PC-3 (cell line): Measurements from ENCODE around the gene CD99L2. TPM values are rescaled to one million over a fixed set of nuclear protein-coding genes. Genes with fewer than 3 reads are reported as not detected.

Experiments
- ATAC-seq: fragments of 200-7000 bp; cut with Tn5 transposase; 2 replicates; pipeline ENCODE4 v1.9.1; 2020; ENCODE audit warnings: mild to moderate bottlenecking, moderate library complexity
- BruUV-seq: library from RNA; stranded (reverse); fragments of 400-500 nt; replicated peaks from 2 replicates; lab custom pipeline; 2021; lab: Mats Ljungman, UMichigan
- CTCF ChIA-PET: fragments of 300-600 bp; sonication (Branson Sonifier 250); formaldehyde crosslinking; loops from one replicate; lab custom pipeline; 2022; ENCODE audit warnings: antibody characterized with exemption; lab: Charles Lee
- POLR2A ChIA-PET: fragments of 300-600 bp; sonication (Branson Sonifier 250); formaldehyde crosslinking; loops from one replicate; lab custom pipeline; 2022; ENCODE audit warnings: antibody characterized with exemption; ENCODE audit not compliant: unreplicated experiment; lab: Charles Lee
- DNase-seq: peaks from one replicate; pipeline ENCODE4 v3.0.0-alpha.2; 2015
- H2AFZ ChIP-seq: fragments of 300-600 bp; sonication (generic); 2 replicates; pipeline ENCODE4 v1.6.0; 2016; ENCODE audit warnings: antibody characterized with exemption, low read length
- H3F3A ChIP-seq: fragments of 300-600 bp; sonication (generic); one replicate; pipeline ENCODE4 v1.6.0; 2017; ENCODE audit warnings: antibody characterized with exemption, low read length, control low read depth, mild to moderate bottlenecking; ENCODE audit not compliant: unreplicated experiment
- H3K27ac ChIP-seq: fragments of 300-600 bp; sonication (generic); 2 replicates; pipeline ENCODE4 v1.5.1; 2016; ENCODE audit warnings: mild to moderate bottlenecking, low read length
- H3K27me3 ChIP-seq: fragments of 300-600 bp; sonication (generic); 2 replicates; pipeline ENCODE4 v1.6.1; 2016; ENCODE audit warnings: low read length, mixed read lengths
- H3K36me3 ChIP-seq: fragments of 300-600 bp; sonication (generic); 2 replicates; pipeline ENCODE4 v1.6.1; 2016; ENCODE audit warnings: low read depth, mixed run types, low read length, mixed read lengths
- H3K4me1 ChIP-seq: fragments of 300-600 bp; sonication (generic); 2 replicates; pipeline ENCODE4 v1.5.1; 2016; ENCODE audit warnings: low read length; ENCODE audit not compliant: insufficient read depth
- H3K4me2 ChIP-seq: fragments of 300-600 bp; sonication (generic); 2 replicates; pipeline ENCODE4 v1.6.0; 2016; ENCODE audit warnings: low read length
- H3K4me3 ChIP-seq: fragments of 300-600 bp; sonication (generic); 2 replicates; pipeline ENCODE4 v1.5.1; 2016; ENCODE audit warnings: mild to moderate bottlenecking, low read length, mixed read lengths
- H3K79me2 ChIP-seq: fragments of 300-600 bp; sonication (generic); 2 replicates; pipeline ENCODE4 v1.6.1; 2017; ENCODE audit warnings: low read length, mixed read lengths
- H3K9ac ChIP-seq: fragments of 300-600 bp; sonication (generic); 2 replicates; pipeline ENCODE4 v1.6.0; 2016; ENCODE audit warnings: mild to moderate bottlenecking, low read length
- H3K9me2 ChIP-seq: fragments of 300-600 bp; sonication (generic); replicated peaks from 2 replicates; pipeline ENCODE4 v1.6.1; 2016; ENCODE audit warnings: mixed run types, low read length, mixed read lengths
- H3K9me3 ChIP-seq: fragments of 300-600 bp; sonication (generic); 2 replicates; pipeline ENCODE4 v1.6.1; 2016; ENCODE audit warnings: low read length, mixed read lengths
- H4K20me1 ChIP-seq: fragments of 300-600 bp; sonication (generic); 2 replicates; pipeline ENCODE4 v1.6.1; 2016; ENCODE audit warnings: low read length, mixed read lengths
- EZH2 ChIP-seq: fragments of 300-600 bp; sonication (generic); IDR thresholded peaks from one replicate; pipeline ENCODE4 v1.6.1; 2017; ENCODE audit warnings: antibody characterized with exemption, mild to moderate bottlenecking, low read length; ENCODE audit not compliant: unreplicated experiment
- EZH2phosphoT487 ChIP-seq: fragments of 300-600 bp; sonication (generic); IDR thresholded peaks from 2 replicates; pipeline ENCODE4 v1.6.1; 2018; ENCODE audit warnings: mild to moderate bottlenecking, antibody characterized with exemption, low read length, borderline replicate concordance
- intact Hi-C: fragments of 100-400 bp; cut with micrococcal nuclease; formaldehyde crosslinking; loops from 2 replicates; pipeline ENCODE4 v1.9.0; 2023
- total RNA-seq: library from RNA; depleted of rRNA; stranded (reverse); fragments of >200 nt; gene quantifications from 2 replicates; pipeline ENCODE4 v1.2.3, GENCODE V29; 2014
- TF ChIP-seq, protein P1 (sequence below): fragments of 300-600 bp; sonication (generic); conservative IDR thresholded peaks from 2 replicates; pipeline ENCODE4 v1.5.1; 2017; ENCODE audit warnings: antibody characterized with exemption, low read depth, mild to moderate bottlenecking, low read length

CD99L2 gene
- total RNA-seq, 1 experiment from 2014 or later, result 9.4 TPM

DNA sequence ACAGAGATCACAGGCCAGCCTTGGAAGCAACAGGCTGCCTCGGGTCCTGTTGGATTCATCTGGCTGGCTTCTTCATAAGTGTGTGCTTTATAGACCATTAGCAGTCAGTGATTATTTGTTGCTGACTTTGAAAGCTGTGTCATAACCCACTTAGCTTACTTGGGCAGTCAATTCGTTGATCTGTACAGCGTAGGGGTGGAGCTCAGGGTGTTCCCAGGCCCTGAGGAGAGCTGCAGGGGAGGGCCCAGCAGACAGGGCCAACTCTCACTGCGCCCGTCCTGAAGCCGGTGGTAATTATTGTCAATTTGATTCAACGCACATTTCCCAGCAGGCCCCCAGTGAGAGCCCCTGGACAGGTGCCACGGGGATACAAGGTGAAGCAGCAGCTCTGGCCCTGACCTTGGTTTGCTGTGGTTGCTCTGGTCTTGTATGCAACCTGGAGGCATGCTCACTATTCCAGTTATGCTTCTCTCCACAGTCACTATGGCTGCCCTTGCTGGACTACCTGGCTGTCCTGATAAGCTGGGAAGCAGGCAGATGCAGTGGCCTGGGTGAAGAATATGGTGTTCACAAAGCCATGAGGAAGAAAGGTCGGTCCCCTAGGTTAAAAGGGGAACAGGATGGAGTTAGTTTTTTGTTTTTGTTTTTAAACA is 44.6 kb upstream of the CD99L2 start:
- TF ChIP-seq, protein P1, sequence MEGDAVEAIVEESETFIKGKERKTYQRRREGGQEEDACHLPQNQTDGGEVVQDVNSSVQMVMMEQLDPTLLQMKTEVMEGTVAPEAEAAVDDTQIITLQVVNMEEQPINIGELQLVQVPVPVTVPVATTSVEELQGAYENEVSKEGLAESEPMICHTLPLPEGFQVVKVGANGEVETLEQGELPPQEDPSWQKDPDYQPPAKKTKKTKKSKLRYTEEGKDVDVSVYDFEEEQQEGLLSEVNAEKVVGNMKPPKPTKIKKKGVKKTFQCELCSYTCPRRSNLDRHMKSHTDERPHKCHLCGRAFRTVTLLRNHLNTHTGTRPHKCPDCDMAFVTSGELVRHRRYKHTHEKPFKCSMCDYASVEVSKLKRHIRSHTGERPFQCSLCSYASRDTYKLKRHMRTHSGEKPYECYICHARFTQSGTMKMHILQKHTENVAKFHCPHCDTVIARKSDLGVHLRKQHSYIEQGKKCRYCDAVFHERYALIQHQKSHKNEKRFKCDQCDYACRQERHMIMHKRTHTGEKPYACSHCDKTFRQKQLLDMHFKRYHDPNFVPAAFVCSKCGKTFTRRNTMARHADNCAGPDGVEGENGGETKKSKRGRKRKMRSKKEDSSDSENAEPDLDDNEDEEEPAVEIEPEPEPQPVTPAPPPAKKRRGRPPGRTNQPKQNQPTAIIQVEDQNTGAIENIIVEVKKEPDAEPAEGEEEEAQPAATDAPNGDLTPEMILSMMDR, result no peak
- TF ChIP-seq EZH2 (no peak), EZH2phosphoT487 (no peak)
- intact Hi-C loops, result no loop called here
- Histone ChIP-seq H3K4me1 (no peaks in the 10 kb centered on the region), H4K20me1 (no peaks in the 10 kb centered on the region), H3K79me2 (no peaks in the 10 kb centered on the region), H3K4me2 (no peak overlapping the region), H3K27me3 (peaks cover 10% of the 10 kb centered on the region; the same call in 1 of the 2 replicates), H2AFZ (no peak overlapping the region), H3K9ac (no peak overlapping the region), H3F3A (no peaks in the 10 kb centered on the region), H3K9me3 (no peaks in the 10 kb centered on the region), H3K36me3 (no peaks in the 10 kb centered on the region), H3K4me3 (no peak overlapping the region), H3K27ac (no peak overlapping the region), H3K9me2 (no peaks in the 10 kb centered on the region)
- no peak for ATAC-seq
- POLR2A ChIA-PET, result no interaction called here
- DNase-seq, result no peak
- CTCF ChIA-PET, result no interaction called here
- no TSS peak for BruUV-seq

DNA sequence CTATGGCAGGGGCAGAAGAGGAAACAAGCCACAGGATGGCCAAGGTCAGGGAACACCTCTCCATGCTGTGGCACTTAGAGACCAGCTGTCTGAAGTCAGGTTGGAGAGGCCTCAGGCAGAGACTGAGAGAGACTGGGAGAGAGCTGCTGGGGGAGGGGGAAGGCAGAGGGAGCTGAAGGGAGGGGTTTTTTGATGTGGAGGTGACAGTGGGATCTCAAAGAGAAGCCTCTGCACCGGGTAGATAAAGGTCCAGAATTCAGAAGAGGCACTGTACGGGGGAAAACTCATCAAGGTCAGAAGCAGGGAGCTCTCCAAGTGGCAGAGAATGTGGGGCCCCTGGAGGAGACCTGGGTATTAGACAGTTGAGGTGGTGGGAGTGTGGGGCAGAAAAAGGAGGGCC is 43.1 kb upstream of the CD99L2 start:
- no TSS peak for BruUV-seq

More for the DNA sequence above, 43.1 kb upstream of the CD99L2 start:
- ChIA-PET POLR2A (no interaction called here), CTCF (no interaction called here)
- DNase-seq (no peak), ATAC-seq (no peak)
- Histone ChIP-seq H3K4me1 (no peaks in the 10 kb centered on the region), H3K79me2 (no peaks in the 10 kb centered on the region), H4K20me1 (no peaks in the 10 kb centered on the region), H3K27ac (no peak overlapping the region), H3K36me3 (no peaks in the 10 kb centered on the region), H3K9me3 (no peaks in the 10 kb centered on the region), H3K4me3 (no peak overlapping the region), H3K9ac (no peak overlapping the region), H3K9me2 (no peaks in the 10 kb centered on the region), H2AFZ (no peak overlapping the region), H3K4me2 (no peak overlapping the region), H3F3A (no peaks in the 10 kb centered on the region), H3K27me3 (no peaks in the 10 kb centered on the region)
- intact Hi-C loops, result no loop called here
- TF ChIP-seq EZH2phosphoT487 (no peak), EZH2 (no peak)
- TF ChIP-seq, protein P1, result no peak
